Esophagus muscularis mucosa (tissue), 4 donors: ENCODE results near the gene NAA25. TPM values are rescaled to one million over a fixed set of nuclear protein-coding genes. Genes with fewer than 3 reads are reported as not detected.

Experiments
- DNase-seq: peaks from one replicate; pipeline ENCODE4 v3.0.0-alpha.2; 2017; ENCODE audit errors: extremely low spot score
- H3K27ac ChIP-seq, 4 donors: fragments of 200-600 bp; sonication (generic); replicated peaks in 1 of 4; 1 replicate in 3 of 4; 2 replicates in 1 of 4; pipeline ENCODE4 v1.5.1; 2016 to 2019; ENCODE audit warnings: mild to moderate bottlenecking in 1 of 4
- H3K27me3 ChIP-seq, 4 donors: fragments of 200-600 bp; sonication (generic); one replicate each; pipeline versions ENCODE4 v1.5.1 to v1.6.0; 2016 to 2019
- H3K36me3 ChIP-seq, 4 donors: fragments of 200-600 bp; sonication (generic); one replicate each; pipeline ENCODE4 v1.5.1; 2016 to 2019
- H3K4me1 ChIP-seq, 4 donors: fragments of 200-600 bp; sonication (generic); one replicate each; pipeline ENCODE4 v1.5.1; 2016 to 2019
- H3K4me3 ChIP-seq, 4 donors: fragments of 200-600 bp; sonication (generic); 1 replicate in 2 of 4; 2 replicates in 2 of 4; pipeline ENCODE4 v1.5.1; 2016 to 2019; ENCODE audit warnings: mild to moderate bottlenecking in 4 of 4, moderate library complexity in 1 of 4
- H3K9me3 ChIP-seq, 4 donors: fragments of 200-600 bp; sonication (generic); 1 replicate in 3 of 4; 2 replicates in 1 of 4; pipeline ENCODE4 v1.5.1; 2016 to 2019
- EP300 ChIP-seq: sonication (generic); formaldehyde crosslinking; IDR thresholded peaks from one replicate; pipeline ENCODE4 v1.6.1; 2017; ENCODE audit warnings: antibody characterized with exemption
- POLR2A ChIP-seq: fragments of 450-650 bp; IDR thresholded peaks from one replicate; pipeline ENCODE4 v1.6.1; 2017; ENCODE audit warnings: antibody characterized with exemption, moderate library complexity, mild to moderate bottlenecking, low read depth
- POLR2AphosphoS5 ChIP-seq, 2 donors: sonication (generic); formaldehyde crosslinking; IDR thresholded peaks; one replicate each; pipeline ENCODE4 v1.6.1; 2017; ENCODE audit warnings: antibody characterized with exemption in 2 of 2
- WGBS: methylation state at CpG from one replicate; pipeline ENCODE4 v1.1.5; 2018; 5-methylcytosine and 5-hydroxymethylcytosine counted together
- intact Hi-C: fragments of 100-400 bp; cut with DNase I; formaldehyde crosslinking; loops from one replicate; pipeline ENCODE4 v1.15.1; 2023
- small RNA-seq, 3 donors: library from RNA; depleted of rRNA; stranded (forward); fragments of <200 nt; gene quantifications; one replicate each; pipeline ENCODE3, GENCODE V24; 2016
- total RNA-seq, 4 donors: library from RNA; depleted of rRNA; stranded (reverse); fragments of >200 nt; gene quantifications; one replicate each; pipeline versions ENCODE4 v1.1.0 to v1.2.1, GENCODE V29; 2016
- TF ChIP-seq, protein P1 (sequence below), 3 experiments: fragments of 200-600 bp in 2 of 3; fragments of 450-650 bp in 1 of 3; sonication (generic) in 2 of 3; IDR thresholded peaks; one replicate each; pipeline ENCODE4 v1.5.1; 2017 to 2019; ENCODE audit warnings: antibody characterized with exemption in 3 of 3, mild to moderate bottlenecking in 2 of 3, moderate library complexity in 1 of 3

The NAA25 gene
- total RNA-seq, 4 donors from 2014 or later: 11.9 to 18.7 (median 13.2) TPM

GRCh38 chr12:111981987-111982386 lies 126.6 kb downstream of the NAA25 start:
- H3K4me1 ChIP-seq: no peaks in the 10 kb centered on the region
- intact Hi-C loops: no loop called here
- no peak for DNase-seq
- no peak for TF ChIP-seq EP300
- TF ChIP-seq POLR2A: no peak
- no peak for TF ChIP-seq POLR2AphosphoS5 (IDR thresholded peaks at IDR 0.05)
- TF ChIP-seq, protein P1, sequence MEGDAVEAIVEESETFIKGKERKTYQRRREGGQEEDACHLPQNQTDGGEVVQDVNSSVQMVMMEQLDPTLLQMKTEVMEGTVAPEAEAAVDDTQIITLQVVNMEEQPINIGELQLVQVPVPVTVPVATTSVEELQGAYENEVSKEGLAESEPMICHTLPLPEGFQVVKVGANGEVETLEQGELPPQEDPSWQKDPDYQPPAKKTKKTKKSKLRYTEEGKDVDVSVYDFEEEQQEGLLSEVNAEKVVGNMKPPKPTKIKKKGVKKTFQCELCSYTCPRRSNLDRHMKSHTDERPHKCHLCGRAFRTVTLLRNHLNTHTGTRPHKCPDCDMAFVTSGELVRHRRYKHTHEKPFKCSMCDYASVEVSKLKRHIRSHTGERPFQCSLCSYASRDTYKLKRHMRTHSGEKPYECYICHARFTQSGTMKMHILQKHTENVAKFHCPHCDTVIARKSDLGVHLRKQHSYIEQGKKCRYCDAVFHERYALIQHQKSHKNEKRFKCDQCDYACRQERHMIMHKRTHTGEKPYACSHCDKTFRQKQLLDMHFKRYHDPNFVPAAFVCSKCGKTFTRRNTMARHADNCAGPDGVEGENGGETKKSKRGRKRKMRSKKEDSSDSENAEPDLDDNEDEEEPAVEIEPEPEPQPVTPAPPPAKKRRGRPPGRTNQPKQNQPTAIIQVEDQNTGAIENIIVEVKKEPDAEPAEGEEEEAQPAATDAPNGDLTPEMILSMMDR (IDR thresholded peaks at IDR 0.05): no peak
- no peak overlapping the region for H3K27ac ChIP-seq
- H3K36me3 ChIP-seq: no peaks in the 10 kb centered on the region
- no peaks in the 10 kb centered on the region for H3K27me3 ChIP-seq
- no peak overlapping the region for H3K4me3 ChIP-seq
- WGBS: 82% methylated on average over 2 of the region's 2 CpGs
- no peaks in the 10 kb centered on the region for H3K9me3 ChIP-seq

DNA sequence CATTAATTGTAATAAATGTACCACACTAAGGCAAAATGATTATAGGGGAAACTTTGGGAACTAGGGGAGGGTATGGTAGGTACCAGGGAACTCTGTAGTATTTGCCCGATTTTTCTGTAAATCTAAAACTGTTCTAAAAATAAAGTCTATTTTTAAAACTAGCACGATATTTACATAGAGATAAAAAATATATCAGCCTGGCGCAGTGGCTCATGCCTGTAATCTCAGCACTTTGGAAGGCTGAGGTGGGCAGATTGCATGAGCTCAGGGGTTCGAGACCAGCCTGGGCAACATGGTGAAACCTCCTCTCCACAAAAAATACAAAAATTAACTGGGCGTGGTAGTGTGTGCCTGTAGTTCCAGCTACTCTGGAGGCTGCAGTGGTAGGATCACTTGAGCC lies 128.0 kb downstream of the NAA25 start:
- TF ChIP-seq POLR2AphosphoS5 (IDR thresholded peaks at IDR 0.05): no peak
- TF ChIP-seq POLR2A: no peak
- no peak for TF ChIP-seq EP300
- TF ChIP-seq, protein P1 (IDR thresholded peaks at IDR 0.05): no peak
- Histone ChIP-seq H3K4me1 (no peaks in the 10 kb centered on the region), H3K4me3 (no peak overlapping the region), H3K9me3 (no peaks in the 10 kb centered on the region), H3K36me3 (no peaks in the 10 kb centered on the region), H3K27ac (no peak overlapping the region), H3K27me3 (no peaks in the 10 kb centered on the region)
- WGBS: 94% methylated on average over 5 of the region's 5 CpGs
- intact Hi-C loops: no loop called here
- DNase-seq: no peak

DNA sequence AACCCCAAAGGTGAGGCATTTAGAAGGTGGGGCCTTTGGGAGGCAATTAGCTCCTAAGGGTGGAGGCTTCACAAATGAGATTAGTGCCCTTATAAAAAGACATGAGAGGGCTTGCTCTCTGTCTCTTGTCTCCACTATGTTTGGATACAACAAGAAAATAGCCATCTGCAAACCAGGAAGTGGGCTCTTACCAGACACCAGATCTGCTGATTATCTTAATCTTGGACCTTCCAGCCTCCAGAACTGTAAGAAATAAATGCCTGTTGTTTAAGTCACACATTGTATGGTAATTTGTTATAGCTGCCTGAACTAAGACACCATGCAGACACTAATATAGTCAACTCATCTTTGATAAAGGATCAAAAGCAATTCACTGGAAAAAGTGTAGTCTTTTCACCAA lies 130.0 kb downstream of the NAA25 start:
- TF ChIP-seq POLR2A (no peak), EP300 (no peak), POLR2AphosphoS5 (IDR thresholded peaks at IDR 0.05) (no peak)
- TF ChIP-seq, protein P1 (IDR thresholded peaks at IDR 0.05): no peak
- Histone ChIP-seq H3K36me3 (no peaks in the 10 kb centered on the region), H3K9me3 (no peaks in the 10 kb centered on the region), H3K4me3 (no peak overlapping the region), H3K4me1 (no peaks in the 10 kb centered on the region), H3K27ac (no peak overlapping the region), H3K27me3 (no peaks in the 10 kb centered on the region)
- no peak for DNase-seq
- intact Hi-C loops: no loop called here

GRCh38 chr12:111976860-111977259 lies 131.7 kb downstream of the NAA25 start:
- Histone ChIP-seq H3K4me1 (no peaks in the 10 kb centered on the region), H3K27me3 (no peaks in the 10 kb centered on the region), H3K9me3 (no peaks in the 10 kb centered on the region), H3K27ac (no peak overlapping the region), H3K36me3 (peaks cover 0 to 6% (median 2%) of the 10 kb centered on the region in 4 donors), H3K4me3 (no peak overlapping the region)
- TF ChIP-seq POLR2AphosphoS5 (IDR thresholded peaks at IDR 0.05) (no peak), EP300 (no peak)
- no peak for DNase-seq
- intact Hi-C loops: no loop called here

Small RNA genes lying within 50 kb of the gene (small RNA-seq; reads per million reads assigned to genes)
- gene AC004024.1: 0 reads per million in 3 donors
- gene MIR3657: 0 reads per million in 3 donors
- 0 reads per million in 3 donors for gene RF00019

Other genes with a start within 250 kb of the NAA25 start
- gene TMEM116, start 95.6 kb downstream of the NAA25 start, total RNA-seq: 1 to 10 TPM; 3.5 to 8.4 (median 7.5) TPM
- 10 to 100 TPM; 33.5 to 35.3 (median 34.9) TPM for gene ERP29, start 95.4 kb downstream of the NAA25 start, total RNA-seq
- 10 to 100 TPM; 27.2 to 37.4 (median 30.6) TPM for gene TRAFD1, start 16.8 kb upstream of the NAA25 start, total RNA-seq